GM12864 (cell line): ENCODE measurements around the gene VPS50.

ENCODE experiments used
- DNase-seq: peaks from one replicate; pipeline ENCODE4 v3.0.0-alpha.2; 2011; ENCODE audit warnings: low read depth
- H3K4me3 ChIP-seq: 2 replicates; pipeline ENCODE4 v1.5.1; 2011; ENCODE audit warnings: mild to moderate bottlenecking, low read depth, low read length, control low read depth
- TF ChIP-seq, protein P1 (sequence below): IDR thresholded peaks from 2 replicates; pipeline ENCODE4 v1.5.1; 2011; ENCODE audit warnings: low read depth, mild to moderate bottlenecking, moderate library complexity, low read length, control low read depth, inconsistent platforms; ENCODE audit errors: missing control alignments

Gene VPS50

DNA sequence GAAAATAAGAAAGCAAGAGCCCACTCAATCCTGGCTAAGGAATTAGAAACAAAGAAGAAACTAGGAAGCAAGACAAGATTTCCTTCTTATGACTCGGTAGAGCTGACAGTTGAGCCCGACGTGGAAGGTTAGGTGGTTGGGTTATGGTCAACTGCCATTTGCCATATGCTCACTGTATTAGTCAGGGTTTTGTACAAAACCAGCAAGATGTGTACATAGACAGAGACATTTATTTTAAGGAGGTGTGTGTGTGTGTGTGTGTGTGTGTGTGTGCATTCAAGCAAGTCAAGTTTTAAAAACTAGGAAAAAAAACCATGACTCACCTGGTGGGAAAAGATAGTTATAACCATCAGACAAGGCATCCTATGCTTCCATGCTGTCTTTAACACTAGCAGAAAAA lies 158.5 kb downstream of the VPS50 start:
- no peak overlapping the region for H3K4me3 ChIP-seq
- no peak for DNase-seq
- TF ChIP-seq, protein P1, sequence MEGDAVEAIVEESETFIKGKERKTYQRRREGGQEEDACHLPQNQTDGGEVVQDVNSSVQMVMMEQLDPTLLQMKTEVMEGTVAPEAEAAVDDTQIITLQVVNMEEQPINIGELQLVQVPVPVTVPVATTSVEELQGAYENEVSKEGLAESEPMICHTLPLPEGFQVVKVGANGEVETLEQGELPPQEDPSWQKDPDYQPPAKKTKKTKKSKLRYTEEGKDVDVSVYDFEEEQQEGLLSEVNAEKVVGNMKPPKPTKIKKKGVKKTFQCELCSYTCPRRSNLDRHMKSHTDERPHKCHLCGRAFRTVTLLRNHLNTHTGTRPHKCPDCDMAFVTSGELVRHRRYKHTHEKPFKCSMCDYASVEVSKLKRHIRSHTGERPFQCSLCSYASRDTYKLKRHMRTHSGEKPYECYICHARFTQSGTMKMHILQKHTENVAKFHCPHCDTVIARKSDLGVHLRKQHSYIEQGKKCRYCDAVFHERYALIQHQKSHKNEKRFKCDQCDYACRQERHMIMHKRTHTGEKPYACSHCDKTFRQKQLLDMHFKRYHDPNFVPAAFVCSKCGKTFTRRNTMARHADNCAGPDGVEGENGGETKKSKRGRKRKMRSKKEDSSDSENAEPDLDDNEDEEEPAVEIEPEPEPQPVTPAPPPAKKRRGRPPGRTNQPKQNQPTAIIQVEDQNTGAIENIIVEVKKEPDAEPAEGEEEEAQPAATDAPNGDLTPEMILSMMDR, result no peak

DNA sequence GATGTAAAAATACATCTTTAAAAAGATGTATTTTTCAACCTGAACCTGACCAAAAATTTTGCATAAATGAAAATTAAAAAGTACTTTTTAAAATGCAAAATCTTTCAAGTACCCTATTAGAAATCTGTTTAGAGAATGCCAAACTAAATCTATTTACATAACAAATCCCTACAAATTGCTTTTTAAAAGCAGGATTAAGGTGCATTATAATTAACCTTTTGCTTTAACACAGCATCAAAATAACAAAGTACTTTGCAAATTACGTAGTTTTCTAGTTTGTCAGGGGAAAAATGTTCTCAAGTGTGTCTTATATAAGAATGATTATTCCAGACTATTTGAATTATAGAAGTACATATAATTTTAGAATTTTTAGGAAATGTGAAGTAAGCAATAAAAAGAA lies 160.8 kb downstream of the VPS50 start:
- DNase-seq, result no peak
- H3K4me3 ChIP-seq, result no peak overlapping the region
- TF ChIP-seq, protein P1, result no peak

DNA sequence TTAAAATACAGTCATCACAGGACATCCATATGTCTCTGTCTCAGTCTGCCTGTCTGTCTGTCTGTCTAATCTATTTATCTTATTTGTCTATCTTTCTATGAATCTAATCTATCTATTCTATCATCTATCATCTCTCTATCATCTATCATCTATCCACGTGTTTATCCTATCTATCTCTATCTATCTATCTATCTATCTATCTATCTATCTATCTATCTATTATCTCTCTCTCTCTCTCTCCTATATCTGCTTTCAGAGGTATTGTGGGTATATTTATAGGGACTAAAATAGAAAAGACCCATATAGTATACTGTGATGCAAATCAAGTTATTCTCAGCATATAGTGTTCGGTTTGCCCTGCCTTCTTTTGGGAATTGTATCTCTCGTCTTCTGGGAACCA lies 167.5 kb downstream of the VPS50 start:
- DNase-seq, result no peak
- TF ChIP-seq, protein P1, result no peak
- H3K4me3 ChIP-seq, result no peak overlapping the region

DNA sequence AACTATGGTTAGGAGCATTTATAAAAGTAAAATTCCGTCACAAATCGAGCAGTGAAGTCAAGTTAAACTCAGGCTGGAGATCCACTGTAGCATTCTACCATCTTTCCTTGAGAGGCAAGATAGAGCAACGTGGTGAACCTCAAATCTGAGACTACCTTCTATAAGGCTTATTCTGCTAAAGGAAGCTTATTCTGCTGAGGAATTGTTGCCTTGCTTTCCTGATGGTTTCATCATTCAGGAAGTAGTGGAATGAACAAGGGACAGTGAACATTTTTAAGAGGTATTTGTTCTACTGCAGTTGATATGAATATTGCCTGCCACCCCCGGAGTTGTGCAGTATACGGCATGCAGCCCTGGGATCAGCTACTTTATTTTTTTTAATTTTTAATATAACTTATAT lies 170.8 kb downstream of the VPS50 start:
- TF ChIP-seq, protein P1, result no peak
- no peak for DNase-seq
- no peak overlapping the region for H3K4me3 ChIP-seq

DNA sequence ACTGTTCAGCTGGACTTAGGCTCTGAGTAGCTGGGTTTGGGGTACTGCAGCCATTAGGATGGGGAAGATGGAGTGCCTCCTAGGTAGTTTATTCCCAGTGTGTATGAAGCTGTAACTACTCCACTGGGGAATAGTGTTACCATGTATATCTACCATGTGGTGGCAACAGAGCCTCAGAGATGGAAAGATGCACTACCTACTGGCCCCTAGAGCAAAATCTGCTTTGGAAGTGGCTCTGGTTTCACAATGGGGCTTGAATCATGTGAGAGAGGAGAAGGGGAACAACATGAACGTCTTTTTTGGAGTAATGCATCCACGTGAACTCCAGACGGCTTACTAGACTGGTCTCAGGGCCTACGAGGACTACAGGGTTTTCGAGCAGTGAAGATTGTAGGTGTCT lies 175.1 kb downstream of the VPS50 start:
- no peak for DNase-seq
- TF ChIP-seq, protein P1, result no peak
- no peak overlapping the region for H3K4me3 ChIP-seq

DNA sequence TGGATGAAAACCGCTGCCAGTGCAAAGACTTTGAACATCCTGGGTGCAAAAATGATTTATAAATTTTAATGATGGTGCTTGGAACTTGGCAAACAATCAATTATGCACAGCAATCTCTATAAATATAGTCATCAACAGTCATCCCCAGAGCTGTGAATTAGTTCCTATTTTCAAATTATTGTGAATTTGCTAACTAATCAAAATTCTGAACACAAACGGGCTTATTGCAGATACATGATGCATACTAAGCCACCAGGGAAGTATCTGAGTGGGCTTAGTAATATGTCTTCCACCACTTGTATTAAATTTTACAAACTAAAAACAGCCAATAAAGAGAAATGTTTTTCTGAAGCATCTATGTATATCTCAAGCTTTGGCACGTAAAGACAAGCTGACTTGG lies 177.2 kb downstream of the VPS50 start:
- H3K4me3 ChIP-seq, result no peak overlapping the region
- TF ChIP-seq, protein P1, result no peak
- no peak for DNase-seq
